Renal pelvis (tissue), 12 donors: Measurements from ENCODE around the gene TNS1. TPM values are rescaled to one million over a fixed set of nuclear protein-coding genes. Genes with fewer than 3 reads are reported as not detected.
"Not testable (repeated sequence)": the region's sequence is repeated elsewhere in the genome, so short reads cannot be mapped to it uniquely, and the experiment has no call there.

Experiments
- DNase-seq: peaks from one replicate; pipeline ENCODE4 v3.0.0-alpha.2; 2013
- long read RNA-seq, 16 experiments: transcript quantifications; one replicate each; lab custom pipeline, GENCODE V29; 2026
- polyA plus RNA-seq, 3 donors: library from polyadenylated mRNA; unstranded; fragments of 120-200 nt; gene quantifications; one replicate each; pipeline ENCODE4 v1.2.1, GENCODE V29; 2013; ENCODE audit not compliant: insufficient read length in 3 of 3

TNS1 gene
- 10 to 100 TPM; 56.6 to 75.9 (median 67.8) TPM for polyA plus RNA-seq
- long read RNA-seq, donor 1, partial matches to known transcripts = 0 of 1 reads
- long read RNA-seq, donor 1, other reads (novel, unspliced or antisense) = 0 of 1 reads
- long read RNA-seq, donor 2, partial matches to known transcripts = 11 of 12 reads
- long read RNA-seq, donor 2, other reads (novel, unspliced or antisense) = 0 of 12 reads
- long read RNA-seq, donor 3, partial matches to known transcripts = 13 of 15 reads
- long read RNA-seq, donor 3, other reads (novel, unspliced or antisense) = 0 of 15 reads
- long read RNA-seq, donor 4, partial matches to known transcripts = 0 of 1 reads
- long read RNA-seq, donor 4, other reads (novel, unspliced or antisense) = 0 of 1 reads
- long read RNA-seq, donor 5, partial matches to known transcripts = 5 of 5 reads
- long read RNA-seq, donor 5, other reads (novel, unspliced or antisense) = 0 of 5 reads
- long read RNA-seq, donor 6, partial matches to known transcripts = 7 of 8 reads
- long read RNA-seq, donor 6, other reads (novel, unspliced or antisense) = 0 of 8 reads
- long read RNA-seq, donor 7, transcript TNS1-217 (8 exons, 1,652 nt) = major isoform, 7 of 52 reads
- long read RNA-seq, donor 7, partial matches to known transcripts = 43 of 52 reads
- long read RNA-seq, donor 7, other reads (novel, unspliced or antisense) = 0 of 52 reads
- long read RNA-seq, donor 8, partial matches to known transcripts = 7 of 11 reads
- long read RNA-seq, donor 8, other reads (novel, unspliced or antisense) = 0 of 11 reads
- long read RNA-seq, donor 9, partial matches to known transcripts = 18 of 20 reads
- long read RNA-seq, donor 9, other reads (novel, unspliced or antisense) = 0 of 20 reads
- long read RNA-seq, donor 10, partial matches to known transcripts = 28 of 30 reads
- long read RNA-seq, donor 10, other reads (novel, unspliced or antisense) = 0 of 30 reads
- long read RNA-seq, donor 11, partial matches to known transcripts = 17 of 18 reads
- long read RNA-seq, donor 11, other reads (novel, unspliced or antisense) = 0 of 18 reads
- long read RNA-seq, donor 12, partial matches to known transcripts = 10 of 14 reads
- long read RNA-seq, donor 12, other reads (novel, unspliced or antisense) = 0 of 14 reads
- long read RNA-seq, donor 13, partial matches to known transcripts = 10 of 15 reads
- long read RNA-seq, donor 13, other reads (novel, unspliced or antisense) = 0 of 15 reads
- long read RNA-seq, donor 14 = 0 reads
- long read RNA-seq, donor 15, partial matches to known transcripts = 13 of 13 reads
- long read RNA-seq, donor 15, other reads (novel, unspliced or antisense) = 0 of 13 reads
- long read RNA-seq, donor 16, partial matches to known transcripts = 19 of 21 reads
- long read RNA-seq, donor 16, other reads (novel, unspliced or antisense) = 0 of 21 reads

DNA sequence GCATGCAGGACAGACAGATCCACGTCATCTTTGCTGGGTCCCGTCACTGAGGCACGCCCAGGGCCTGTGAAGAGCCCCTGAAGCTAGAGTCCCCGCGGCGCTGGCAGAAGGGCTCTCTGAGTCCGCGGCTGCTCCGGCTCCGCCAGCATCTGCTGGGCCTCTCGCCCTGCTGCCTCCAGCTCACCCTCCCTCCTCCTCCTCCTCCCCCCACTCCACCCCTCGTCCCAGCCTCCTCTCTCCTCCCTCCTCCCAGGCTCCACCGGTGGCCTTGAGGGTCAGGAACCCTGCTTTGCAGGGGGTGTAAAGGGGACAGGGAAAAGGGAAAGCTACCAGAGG, at the start of gene TNS1:
Gene TNS1 (minus strand): TSS at position 151 of the 336 bp plus-strand sequence. CDS start 123 bp downstream, at position 28.
- no peak for DNase-seq

DNA sequence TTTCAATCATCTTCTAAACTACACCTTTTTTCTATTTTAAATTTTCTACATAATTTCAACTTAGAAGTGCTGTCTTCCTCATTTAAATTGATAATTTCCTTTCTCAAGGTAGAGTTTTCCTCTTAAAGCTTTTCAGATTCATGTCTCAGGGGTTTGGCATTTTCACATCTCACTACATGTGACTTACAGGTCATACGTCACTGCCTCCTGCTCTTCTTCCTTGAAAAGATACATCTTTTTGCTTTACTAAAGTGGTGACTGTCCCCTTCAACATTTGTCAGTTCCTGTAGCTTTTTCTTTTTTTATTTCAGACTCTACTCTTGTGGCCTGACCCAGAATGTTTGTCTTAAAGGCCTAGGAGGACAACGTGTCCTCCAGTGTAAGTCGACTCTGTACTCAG, 49.1 kb upstream of the TNS1 start:
- DNase-seq = no peak

GRCh38 chr2:218047536-218048225, 44.9 kb upstream of the TNS1 start:
- no peak for DNase-seq

GRCh38 chr2:218046238-218046637, 43.4 kb upstream of the TNS1 start:
- no peak for DNase-seq

GRCh38 chr2:218044599-218044998, 41.8 kb upstream of the TNS1 start:
- not testable (repeated sequence) for DNase-seq

DNA sequence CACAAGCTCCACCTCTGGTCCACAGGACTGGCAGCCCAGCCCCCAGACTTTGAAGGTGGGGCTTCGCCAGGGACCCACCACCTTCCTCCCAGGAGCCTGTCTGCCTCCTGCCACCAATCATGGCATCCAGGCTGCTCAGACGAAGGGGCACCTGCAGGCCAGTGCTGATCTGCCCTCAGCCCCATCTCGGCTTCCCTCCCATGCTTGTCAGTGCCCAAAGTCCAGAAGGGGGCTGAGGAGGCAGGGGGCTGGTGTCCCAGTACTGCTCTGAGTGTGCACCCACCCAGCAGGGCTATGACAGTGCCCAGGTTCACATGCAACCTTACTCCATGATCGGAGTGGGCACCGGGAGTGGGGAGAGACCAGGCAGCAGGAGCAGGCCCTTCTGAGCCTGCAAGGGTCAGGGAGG, 40.9 kb upstream of the TNS1 start:
- no peak for DNase-seq

GRCh38 chr2:218043100-218043499, 40.3 kb upstream of the TNS1 start:
- DNase-seq = no peak

DNA sequence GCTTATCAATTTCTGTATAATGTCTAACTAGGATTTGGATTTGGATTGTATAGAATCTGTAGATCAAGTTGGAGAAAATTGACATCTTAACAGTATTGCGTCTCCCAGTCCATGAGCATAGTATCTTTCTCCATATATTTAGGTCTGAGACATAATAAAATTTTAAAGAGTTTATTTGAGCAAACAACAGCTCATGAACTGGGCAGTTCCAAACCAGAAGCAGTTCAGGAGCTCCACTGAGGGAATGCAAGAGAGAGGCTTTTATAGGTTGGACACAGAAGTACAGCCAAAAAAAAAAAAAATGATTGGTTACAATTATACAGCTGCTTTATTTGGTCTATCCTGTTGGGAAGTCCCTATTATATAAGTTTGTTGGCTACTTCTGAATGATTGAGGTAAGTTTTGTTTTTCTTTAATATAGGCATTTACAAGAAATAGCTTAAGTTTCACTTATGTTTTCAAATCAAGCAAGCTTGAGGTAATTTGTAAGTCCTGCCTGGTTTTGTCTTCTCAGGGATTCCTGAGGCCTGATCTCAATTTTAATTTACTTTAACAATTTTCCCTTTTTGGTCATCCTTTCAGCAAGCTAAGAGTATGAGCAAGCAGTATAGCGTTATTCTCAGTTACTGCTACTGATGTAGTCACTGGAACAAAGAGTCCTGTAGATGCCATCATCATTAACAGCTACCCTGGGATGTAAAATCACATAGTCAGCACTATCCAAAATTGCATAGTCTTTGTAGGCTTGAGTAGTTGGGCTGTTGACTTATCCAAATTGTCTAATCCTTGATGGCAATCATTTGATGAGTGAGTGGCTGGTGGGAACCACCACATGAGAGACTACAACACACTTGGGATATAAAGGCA, 38.7 kb upstream of the TNS1 start:
- DNase-seq = no peak

DNA sequence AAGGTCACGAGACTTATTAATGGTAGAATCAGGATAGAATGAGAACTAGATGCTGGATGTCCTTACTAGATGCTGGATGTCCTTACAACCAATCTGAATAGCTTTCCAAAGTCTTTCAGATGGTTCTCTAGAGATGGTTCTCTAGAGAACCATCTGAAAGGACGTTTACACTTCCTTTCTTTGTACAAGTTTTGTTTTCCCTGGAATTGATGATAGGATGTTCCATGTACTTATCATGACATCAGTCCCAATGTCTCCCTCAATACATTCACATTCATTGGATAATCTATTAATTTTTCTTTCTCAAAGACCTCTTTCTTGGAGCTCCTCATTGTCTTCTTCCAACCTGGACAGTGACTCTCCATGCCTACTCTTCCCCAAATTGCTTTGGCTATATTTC, 38.1 kb upstream of the TNS1 start:
- no peak for DNase-seq

DNA sequence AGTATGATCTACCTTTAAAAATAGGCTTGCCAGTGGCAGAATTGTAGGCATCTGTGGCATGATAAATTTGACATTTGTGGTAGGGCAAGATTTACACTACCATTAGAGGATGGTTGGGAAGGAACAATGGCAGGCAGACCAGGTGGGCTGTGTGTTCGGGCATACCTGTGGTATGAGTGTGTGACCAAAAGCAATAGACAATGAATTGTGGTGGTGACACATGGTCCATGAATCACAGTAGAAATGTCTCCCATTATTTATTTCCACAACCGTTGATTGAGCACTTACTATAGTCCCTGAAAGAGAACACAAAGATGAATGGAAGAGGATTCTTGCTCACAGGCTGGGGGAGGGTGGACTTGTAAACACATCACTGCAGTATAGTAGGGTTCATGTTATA, 36.4 kb upstream of the TNS1 start:
- DNase-seq = no peak

- DNase-seq = no peak
Measured at GRCh38 chr2:218036371-218036770, 33.6 kb upstream of the TNS1 start.

- DNase-seq = no peak
Measured at GRCh38 chr2:218035463-218036100, 32.8 kb upstream of the TNS1 start.

- peak; percentile 79 for DNase-seq
Measured at GRCh38 chr2:218034497-218035213, 31.9 kb upstream of the TNS1 start.

GRCh38 chr2:218033590-218034496, 31.0 kb upstream of the TNS1 start:
- no peak for DNase-seq

DNA sequence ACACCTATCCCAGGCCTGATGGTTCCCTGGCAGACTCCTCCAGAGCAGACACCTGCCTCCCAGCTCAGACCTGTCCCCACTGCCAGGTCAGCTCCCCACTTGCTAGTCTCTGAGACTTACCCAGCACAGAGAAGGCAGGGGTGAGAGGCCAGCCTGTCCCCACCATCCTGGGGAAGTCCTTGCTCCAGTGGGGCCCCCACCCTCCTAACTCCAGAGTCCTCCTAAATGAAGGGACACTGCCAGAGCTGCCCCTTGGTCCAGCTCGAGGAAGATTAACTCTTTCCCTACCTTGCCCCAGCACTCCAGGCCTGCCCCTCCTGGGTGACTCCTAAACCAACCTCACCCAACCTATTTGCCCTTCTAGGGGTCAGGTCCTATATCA, 30.4 kb upstream of the TNS1 start:
- no peak for DNase-seq

- no peak for DNase-seq
Measured at GRCh38 chr2:218032336-218033171, 29.8 kb upstream of the TNS1 start.

GRCh38 chr2:218031771-218032257, 29.0 kb upstream of the TNS1 start:
- no peak for DNase-seq
